DND-41 (cell line): Measurements from ENCODE around the gene SMPD3.

ENCODE experiments used
- EZH2 ChIP-seq: IDR thresholded peaks from 3 replicates; pipeline ENCODE4 v1.6.1; 2012; ENCODE audit warnings: borderline replicate concordance, low read depth, mild to moderate bottlenecking, moderate library complexity, low read length, inconsistent platforms; ENCODE audit not compliant: severe bottlenecking
- TF ChIP-seq, protein P1 (sequence below): IDR thresholded peaks from 2 replicates; pipeline ENCODE4 v1.5.1; 2012; ENCODE audit warnings: borderline replicate concordance, low read length, moderate library complexity, mild to moderate bottlenecking; ENCODE audit not compliant: poor library complexity, severe bottlenecking; ENCODE audit errors: extremely low read depth

GRCh38 chr16:68400083-68400923 is 48.0 kb downstream of the SMPD3 start:
- TF ChIP-seq, protein P1, sequence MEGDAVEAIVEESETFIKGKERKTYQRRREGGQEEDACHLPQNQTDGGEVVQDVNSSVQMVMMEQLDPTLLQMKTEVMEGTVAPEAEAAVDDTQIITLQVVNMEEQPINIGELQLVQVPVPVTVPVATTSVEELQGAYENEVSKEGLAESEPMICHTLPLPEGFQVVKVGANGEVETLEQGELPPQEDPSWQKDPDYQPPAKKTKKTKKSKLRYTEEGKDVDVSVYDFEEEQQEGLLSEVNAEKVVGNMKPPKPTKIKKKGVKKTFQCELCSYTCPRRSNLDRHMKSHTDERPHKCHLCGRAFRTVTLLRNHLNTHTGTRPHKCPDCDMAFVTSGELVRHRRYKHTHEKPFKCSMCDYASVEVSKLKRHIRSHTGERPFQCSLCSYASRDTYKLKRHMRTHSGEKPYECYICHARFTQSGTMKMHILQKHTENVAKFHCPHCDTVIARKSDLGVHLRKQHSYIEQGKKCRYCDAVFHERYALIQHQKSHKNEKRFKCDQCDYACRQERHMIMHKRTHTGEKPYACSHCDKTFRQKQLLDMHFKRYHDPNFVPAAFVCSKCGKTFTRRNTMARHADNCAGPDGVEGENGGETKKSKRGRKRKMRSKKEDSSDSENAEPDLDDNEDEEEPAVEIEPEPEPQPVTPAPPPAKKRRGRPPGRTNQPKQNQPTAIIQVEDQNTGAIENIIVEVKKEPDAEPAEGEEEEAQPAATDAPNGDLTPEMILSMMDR = no peak
- TF ChIP-seq EZH2 = no peak
